Caco-2 (cell line): ENCODE results near the gene NATD1. TPM values are rescaled to one million over a fixed set of nuclear protein-coding genes. Genes with fewer than 3 reads are reported as not detected.
A peak's percentile ranks its signal among the peaks of the same experiment; 100 is the strongest.

Source experiments
- BruUV-seq: library from RNA; stranded (reverse); fragments of 400-500 nt; replicated peaks from 2 replicates; lab custom pipeline; 2021; lab: Mats Ljungman, UMichigan
- CTCF ChIA-PET: fragments of 300-600 bp; sonication (Branson Sonifier 250); formaldehyde crosslinking; loops from one replicate; lab custom pipeline; 2022; ENCODE audit warnings: antibody characterized with exemption; lab: Charles Lee
- POLR2A ChIA-PET: fragments of 300-600 bp; sonication (Branson Sonifier 250); formaldehyde crosslinking; loops from one replicate; lab custom pipeline; 2022; ENCODE audit warnings: antibody characterized with exemption; lab: Charles Lee
- DNase-seq, 2 experiments: peaks; one replicate each; pipeline versions ENCODE4 v3.0.0 to v3.0.0-alpha.2; 2020 to 2022
- H3K27me3 ChIP-seq: replicated peaks from 2 replicates; pipeline ENCODE4 v1.6.0; 2011; ENCODE audit warnings: low read length; ENCODE audit not compliant: control insufficient read depth, insufficient read depth
- H3K36me3 ChIP-seq: 2 replicates; pipeline ENCODE4 v1.5.1; 2011; ENCODE audit warnings: low read length; ENCODE audit not compliant: control insufficient read depth, insufficient read depth
- H3K4me1 ChIP-seq: fragments of 250-450 bp; sonication (Bioruptor Pico); 2 replicates; pipeline ENCODE4 v1.5.1; 2020; ENCODE audit warnings: mild to moderate bottlenecking
- H3K4me3 ChIP-seq: 2 replicates; pipeline ENCODE4 v1.5.1; 2011; ENCODE audit warnings: low read depth, mild to moderate bottlenecking, control low read depth, low read length
- H3K9me3 ChIP-seq: fragments of 250-450 bp; sonication (Bioruptor Pico); 2 replicates; pipeline ENCODE4 v1.5.1; 2020; ENCODE audit warnings: mild to moderate bottlenecking, moderate library complexity
- H3K27ac Mint-ChIP-seq: one replicate; pipeline ENCODE4 v1.8.0; 2022; ENCODE audit warnings: mixed read lengths; ENCODE audit not compliant: unreplicated experiment
- H3K27me3 Mint-ChIP-seq: one replicate; pipeline ENCODE4 v1.8.0; 2022; ENCODE audit warnings: mixed read lengths; ENCODE audit not compliant: insufficient read depth, unreplicated experiment
- H3K36me3 Mint-ChIP-seq: one replicate; pipeline ENCODE4 v1.8.0; 2022; ENCODE audit warnings: mild to moderate bottlenecking, mixed read lengths; ENCODE audit not compliant: insufficient read depth, unreplicated experiment
- H3K4me1 Mint-ChIP-seq: one replicate; pipeline ENCODE4 v1.8.0; 2022; ENCODE audit warnings: low read depth, mixed read lengths; ENCODE audit not compliant: unreplicated experiment
- H3K4me3 Mint-ChIP-seq: one replicate; pipeline ENCODE4 v1.8.0; 2022; ENCODE audit warnings: mild to moderate bottlenecking, moderate library complexity, mixed read lengths; ENCODE audit not compliant: unreplicated experiment
- H3K9me3 Mint-ChIP-seq: one replicate; pipeline ENCODE4 v1.8.0; 2022; ENCODE audit warnings: mixed read lengths; ENCODE audit not compliant: unreplicated experiment
- CTCF ChIP-seq, 2 experiments: fragments of 200-600 bp in 1 of 2; IDR thresholded peaks; 1 replicate in 1 of 2; 2 replicates in 1 of 2; pipeline versions ENCODE4 v1.5.1 to v1.8.0; 2011 to 2022; ENCODE audit warnings: antibody characterized with exemption in 1 of 2, control low read depth in 1 of 2, inconsistent platforms in 1 of 2, low read depth in 1 of 2, low read length in 1 of 2, mild to moderate bottlenecking in 1 of 2, moderate library complexity in 1 of 2; ENCODE audit not compliant: insufficient read depth in 1 of 2, severe bottlenecking in 1 of 2, unreplicated experiment in 1 of 2
- intact Hi-C: fragments of 100-400 bp; cut with micrococcal nuclease; formaldehyde crosslinking; loops from one replicate; pipeline ENCODE4 v1.10.0; 2022; ENCODE audit not compliant: unreplicated experiment
- total RNA-seq: library from RNA; stranded (reverse); gene quantifications from 2 replicates; pipeline ENCODE4 v1.2.3, GENCODE V29; 2022

The NATD1 gene
- total RNA-seq, 1 experiment from 2014 or later: 18.4 TPM

GRCh38 chr17:21283482-21284318 is 30.5 kb upstream of the NATD1 start:
- Mint-ChIP-seq H3K27me3 (no peaks in the 10 kb centered on the region), H3K36me3 (peaks cover 12% of the 10 kb centered on the region), H3K9me3 (no peaks in the 10 kb centered on the region), H3K4me1 (peaks cover 24% of the 10 kb centered on the region), H3K27ac (no peak overlapping the region), H3K4me3 (peak overlapping the region; percentile 89)
- H3K27me3 ChIP-seq: no peaks in the 10 kb centered on the region; the same call in 1 of the 2 replicates
- H3K4me1 ChIP-seq: peaks cover 22% of the 10 kb centered on the region
- H3K36me3 ChIP-seq: no peaks in the 10 kb centered on the region
- TF ChIP-seq CTCF (IDR thresholded peaks at IDR 0.05; ENCODE audit: insufficient read depth in 1 of 2, low read depth in 1 of 2, low read length in 1 of 2, severe bottlenecking in 1 of 2, unreplicated experiment in 1 of 2): no peak
- no peak for DNase-seq
- CTCF ChIA-PET: interaction anchor here (0.6 to 0.7 kb wide), 2 partner anchors 36 to 229 kb away, joined by 3 read pairs; no protein-coding TSS in a partner anchor
- POLR2A ChIA-PET: no interaction called here
- intact Hi-C loops: loop anchor here (1.0 to 10.0 kb wide), 4 partner anchors 39 to 228 kb away; partner anchors contain the start of genes DHRS7B and KCNJ12
- H3K4me3 ChIP-seq: peak overlapping the region; percentile 49
- no TSS peak for BruUV-seq
- no peaks in the 10 kb centered on the region for H3K9me3 ChIP-seq

DNA sequence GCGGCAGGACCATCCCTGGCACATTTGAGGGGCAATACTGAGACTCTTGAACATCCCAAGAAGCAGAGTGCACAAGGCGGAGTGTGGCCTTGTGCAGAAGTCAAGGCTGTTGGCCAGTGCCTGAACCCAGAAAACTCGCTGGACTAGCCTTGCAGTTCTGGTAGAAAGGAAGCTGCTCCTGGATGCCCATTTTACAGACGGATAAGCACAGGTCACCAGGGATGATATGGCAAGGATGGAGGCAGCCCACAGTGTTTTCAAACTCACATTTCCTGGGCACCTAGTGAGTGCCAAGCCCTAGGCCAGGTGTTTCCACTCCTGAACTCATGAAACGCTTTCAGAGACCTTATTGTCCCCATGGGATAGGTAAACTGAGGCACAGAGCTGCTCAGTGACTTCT is 29.6 kb upstream of the NATD1 start:
- no TSS peak for BruUV-seq
- no peaks in the 10 kb centered on the region; the same call in 1 of the 2 replicates for H3K27me3 ChIP-seq
- no peak overlapping the region for H3K27ac Mint-ChIP-seq
- intact Hi-C loops: loop anchor here (5.0 to 10.0 kb wide), 2 partner anchors 39 to 92 kb away; partner anchors contain the start of gene KCNJ12
- H3K9me3 Mint-ChIP-seq: no peaks in the 10 kb centered on the region
- no peak overlapping the region for H3K4me3 ChIP-seq
- H3K9me3 ChIP-seq: no peaks in the 10 kb centered on the region
- no peaks in the 10 kb centered on the region for H3K27me3 Mint-ChIP-seq
- CTCF ChIA-PET: no interaction called here
- H3K36me3 Mint-ChIP-seq: peaks cover 12% of the 10 kb centered on the region
- H3K36me3 ChIP-seq: no peaks in the 10 kb centered on the region
- peak in 1 of 2 experiments; percentile 29 for DNase-seq
- H3K4me3 Mint-ChIP-seq: peak overlapping the region; percentile 14
- TF ChIP-seq CTCF (IDR thresholded peaks at IDR 0.05; ENCODE audit: insufficient read depth in 1 of 2, low read depth in 1 of 2, low read length in 1 of 2, severe bottlenecking in 1 of 2, unreplicated experiment in 1 of 2): no peak
- POLR2A ChIA-PET: no interaction called here
- peaks cover 24% of the 10 kb centered on the region for H3K4me1 Mint-ChIP-seq
- H3K4me1 ChIP-seq: peaks cover 17% of the 10 kb centered on the region

DNA sequence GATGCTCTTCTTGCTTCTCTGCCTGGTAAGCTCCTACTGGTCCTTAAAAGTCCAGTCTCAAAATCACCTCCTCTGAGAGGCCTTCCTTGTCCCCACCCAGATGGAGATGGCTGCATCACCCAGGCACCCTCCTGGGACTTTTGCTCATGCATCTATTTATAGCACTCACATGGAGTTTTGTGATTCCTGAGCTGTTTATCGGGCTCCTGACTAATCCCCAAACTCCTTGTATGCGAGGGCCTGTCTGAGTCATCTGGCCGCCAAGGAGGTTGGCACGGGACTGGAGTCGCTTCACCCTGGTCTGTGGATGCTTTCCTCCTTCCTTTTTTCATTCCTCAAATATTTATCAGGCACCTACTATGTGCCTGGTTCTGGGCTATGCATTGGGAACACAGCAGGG is 29.0 kb upstream of the NATD1 start:
- peaks cover 12% of the 10 kb centered on the region for H3K36me3 Mint-ChIP-seq
- intact Hi-C loops: loop anchor here (5.0 to 10.0 kb wide), 2 partner anchors 40 to 93 kb away; partner anchors contain the start of gene KCNJ12
- no TSS peak for BruUV-seq
- Histone ChIP-seq H3K27me3 (no peaks in the 10 kb centered on the region; the same call in 1 of the 2 replicates), H3K4me3 (no peak overlapping the region), H3K4me1 (peaks cover 11% of the 10 kb centered on the region), H3K36me3 (no peaks in the 10 kb centered on the region), H3K9me3 (no peaks in the 10 kb centered on the region)
- TF ChIP-seq CTCF (IDR thresholded peaks at IDR 0.05; ENCODE audit: insufficient read depth in 1 of 2, low read depth in 1 of 2, low read length in 1 of 2, severe bottlenecking in 1 of 2, unreplicated experiment in 1 of 2): no peak
- no peak for DNase-seq
- ChIA-PET POLR2A (no interaction called here), CTCF (no interaction called here)
- peaks cover 24% of the 10 kb centered on the region for H3K4me1 Mint-ChIP-seq
- no peaks in the 10 kb centered on the region for H3K9me3 Mint-ChIP-seq
- H3K4me3 Mint-ChIP-seq: peak overlapping the region; percentile 14
- H3K27me3 Mint-ChIP-seq: no peaks in the 10 kb centered on the region
- no peak overlapping the region for H3K27ac Mint-ChIP-seq
